Panc1 (cell line): Measurements from ENCODE around the gene PPP1R14C. TPM values are rescaled to one million over a fixed set of nuclear protein-coding genes. Genes with fewer than 3 reads are reported as not detected.

Source experiments
- ATAC-seq: fragments of 200-7000 bp; cut with Tn5 transposase; 2 replicates; pipeline ENCODE4 v1.9.1; 2020; ENCODE audit warnings: mild to moderate bottlenecking, moderate library complexity
- BruUV-seq: library from RNA; stranded (reverse); fragments of 400-500 nt; replicated peaks from 2 replicates; lab custom pipeline; 2021; lab: Mats Ljungman, UMichigan
- CTCF ChIA-PET: fragments of 300-600 bp; sonication (Branson Sonifier 250); formaldehyde crosslinking; loops from one replicate; lab custom pipeline; 2022; ENCODE audit warnings: antibody characterized with exemption; lab: Charles Lee
- POLR2A ChIA-PET: fragments of 300-600 bp; sonication (Branson Sonifier 250); formaldehyde crosslinking; loops from one replicate; lab custom pipeline; 2022; ENCODE audit warnings: antibody characterized with exemption; lab: Charles Lee
- DNase-seq: peaks from one replicate; pipeline ENCODE4 v3.0.0-alpha.2; 2010; ENCODE audit warnings: low read depth, low spot score
- H3K27ac ChIP-seq: 2 replicates; pipeline ENCODE4 v1.5.1; 2011; ENCODE audit warnings: mild to moderate bottlenecking, low read length, inconsistent platforms
- H3K27me3 ChIP-seq: fragments of 200-500 bp; sonication (Bioruptor generic); 2 replicates; pipeline ENCODE4 v1.6.0; 2014; ENCODE audit warnings: low read length, inconsistent platforms; ENCODE audit not compliant: control insufficient read depth, insufficient read depth
- H3K36me3 ChIP-seq: fragments of 200-500 bp; sonication (Bioruptor generic); 2 replicates; pipeline ENCODE4 v1.5.1; 2014; ENCODE audit warnings: inconsistent platforms, mild to moderate bottlenecking, low read length, moderate library complexity; ENCODE audit not compliant: control insufficient read depth, insufficient read depth
- H3K4me1 ChIP-seq: 2 replicates; pipeline ENCODE4 v1.5.1; 2011; ENCODE audit warnings: inconsistent platforms, mild to moderate bottlenecking, low read length, moderate library complexity; ENCODE audit not compliant: control insufficient read depth, insufficient read depth
- H3K4me3 ChIP-seq, 2 experiments: 2 replicates each; pipeline ENCODE4 v1.5.1; 2011 to 2012; ENCODE audit warnings: low read depth in 2 of 2, low read length in 2 of 2, mild to moderate bottlenecking in 2 of 2, inconsistent platforms in 1 of 2, moderate library complexity in 1 of 2
- H3K9me3 ChIP-seq: fragments of 200-500 bp; sonication (Bioruptor generic); 2 replicates; pipeline ENCODE4 v1.5.1; 2014; ENCODE audit warnings: low read depth, mild to moderate bottlenecking, inconsistent platforms, low read length, moderate library complexity; ENCODE audit not compliant: control insufficient read depth, insufficient read depth
- CTCF ChIP-seq: fragments of 450-650 bp; IDR thresholded peaks from 2 replicates; pipeline ENCODE4 v1.5.1; 2017; ENCODE audit warnings: mild to moderate bottlenecking
- POLR2AphosphoS5 ChIP-seq: IDR thresholded peaks from 2 replicates; pipeline ENCODE4 v1.6.1; 2012; ENCODE audit warnings: mild to moderate bottlenecking, low read depth, low read length, moderate library complexity
- REST ChIP-seq, 2 experiments: IDR thresholded peaks; 2 replicates each; pipeline ENCODE4 v1.6.1; 2011 to 2012; ENCODE audit warnings: low read depth in 2 of 2, control low read depth in 1 of 2, low read length in 1 of 2, mild to moderate bottlenecking in 1 of 2, moderate library complexity in 1 of 2; ENCODE audit not compliant: insufficient read depth in 1 of 2
- SIN3A ChIP-seq: IDR thresholded peaks from 2 replicates; pipeline ENCODE4 v1.6.1; 2012; ENCODE audit warnings: low read depth, mild to moderate bottlenecking, low read length, moderate library complexity, borderline replicate concordance; ENCODE audit not compliant: insufficient read depth
- TCF7L2 ChIP-seq: IDR thresholded peaks from 2 replicates; pipeline ENCODE4 v1.6.1; 2011; ENCODE audit warnings: mild to moderate bottlenecking, low read depth, low read length, inconsistent platforms
- in situ Hi-C: cut with HindIII; loops from 2 replicates; pipeline ENCODE4 v1.10.0; 2016; ENCODE audit warnings: low sequenced_read_pairs, low pct_unique_long_range_greater_than_20kb
- intact Hi-C: fragments of 100-400 bp; cut with micrococcal nuclease; formaldehyde crosslinking; loops from one replicate; pipeline ENCODE4 v1.10.0; 2022; ENCODE audit not compliant: unreplicated experiment
- total RNA-seq: library from RNA; stranded (reverse); gene quantifications from one replicate; pipeline ENCODE4 v1.2.1, GENCODE V29; 2021; ENCODE audit not compliant: unreplicated experiment

PPP1R14C gene
- total RNA-seq, 1 experiment from 2014 or later, result not detected

GRCh38 chr6:150153905-150154492 lies 11.2 kb downstream of the PPP1R14C start:
- intact Hi-C loops (no loop called here), in situ Hi-C loops (no loop called here)
- Histone ChIP-seq H3K27ac (no peak overlapping the region), H3K27me3 (peaks cover 27% of the 10 kb centered on the region), H3K36me3 (no peaks in the 10 kb centered on the region), H3K4me3 (no peak overlapping the region), H3K9me3 (no peaks in the 10 kb centered on the region), H3K4me1 (no peaks in the 10 kb centered on the region)
- TF ChIP-seq CTCF, result no peak
- TF ChIP-seq REST (IDR thresholded peaks at IDR 0.05; ENCODE audit: insufficient read depth in 1 of 2, low read depth in 2 of 2, low read length in 1 of 2), result no peak
- TF ChIP-seq POLR2AphosphoS5, result no peak
- TF ChIP-seq SIN3A, result no peak
- no peak for TF ChIP-seq TCF7L2
- no TSS peak for BruUV-seq
- ATAC-seq, result no peak
- ChIA-PET CTCF (no interaction called here), POLR2A (no interaction called here)
- DNase-seq, result no peak

GRCh38 chr6:150156460-150156859 lies 13.6 kb downstream of the PPP1R14C start:
- POLR2A ChIA-PET, result no interaction called here
- in situ Hi-C loops (no loop called here), intact Hi-C loops (no loop called here)
- TF ChIP-seq CTCF (no peak), TCF7L2 (no peak), POLR2AphosphoS5 (no peak), REST (IDR thresholded peaks at IDR 0.05; ENCODE audit: insufficient read depth in 1 of 2, low read depth in 2 of 2, low read length in 1 of 2) (no peak), SIN3A (no peak)
- Histone ChIP-seq H3K4me3 (no peak overlapping the region), H3K36me3 (no peaks in the 10 kb centered on the region), H3K9me3 (no peaks in the 10 kb centered on the region), H3K27me3 (peaks cover 27% of the 10 kb centered on the region), H3K27ac (no peak overlapping the region), H3K4me1 (no peaks in the 10 kb centered on the region)
- BruUV-seq, result no TSS peak
- no peak for ATAC-seq
- no peak for DNase-seq
- CTCF ChIA-PET, result no interaction called here
